H1 (cell line): Measurements from ENCODE around the gene RASGEF1C. TPM values are rescaled to one million over a fixed set of nuclear protein-coding genes. Genes with fewer than 3 reads are reported as not detected.

Experiments used
- CTCF ChIA-PET: fragments of 300-600 bp; sonication (Branson Sonifier 250); formaldehyde crosslinking; loops from one replicate; lab custom pipeline; 2021; ENCODE audit not compliant: partially characterized antibody; lab: Charles Lee
- POLR2A ChIA-PET: fragments of 300-600 bp; sonication (Branson Sonifier 250); formaldehyde crosslinking; loops from one replicate; lab custom pipeline; 2021; ENCODE audit warnings: inconsistent platforms; ENCODE audit not compliant: partially characterized antibody; lab: Charles Lee
- DNase-seq, 2 experiments: peaks; one replicate each; pipeline versions ENCODE4 v3.0.0 to v3.0.0-alpha.2; 2010 to 2022; ENCODE audit warnings: low spot score in 2 of 2, low read depth in 1 of 2, mixed read lengths in 1 of 2
- FAIRE-seq: peaks from 2 replicates; lab custom pipeline; 2011; peaks lifted over from hg19 to GRCh38; lab: Jason Lieb, UNC
- H2AFZ ChIP-seq: 2 replicates; pipeline ENCODE4 v1.8.1; 2012; ENCODE audit warnings: low read length, inconsistent platforms
- H2AK5ac ChIP-seq: 2 replicates; pipeline ENCODE4 v1.6.1; 2013; ENCODE audit warnings: low read depth, low read length
- H2BK120ac ChIP-seq: replicated peaks from 2 replicates; pipeline ENCODE3; 2013; ENCODE audit warnings: low read depth, low read length, inconsistent platforms
- H2BK12ac ChIP-seq: 2 replicates; pipeline ENCODE4 v1.6.1; 2013; ENCODE audit warnings: low read depth, low read length
- H2BK15ac ChIP-seq: 2 replicates; pipeline ENCODE4 v1.6.1; 2013; ENCODE audit warnings: low read length
- H2BK20ac ChIP-seq: 2 replicates; pipeline ENCODE4 v1.6.1; 2013; ENCODE audit warnings: low read length
- H2BK5ac ChIP-seq: 2 replicates; pipeline ENCODE4 v1.6.1; 2013; ENCODE audit warnings: low read depth, low read length
- H3K14ac ChIP-seq: 2 replicates; pipeline ENCODE4 v1.6.1; 2013; ENCODE audit warnings: inconsistent platforms; ENCODE audit not compliant: insufficient read length
- H3K18ac ChIP-seq: 2 replicates; pipeline ENCODE4 v1.6.1; 2013; ENCODE audit warnings: low read length; ENCODE audit errors: extremely low read depth
- H3K23ac ChIP-seq: 2 replicates; pipeline ENCODE4 v1.6.1; 2013; ENCODE audit warnings: inconsistent platforms; ENCODE audit not compliant: insufficient read length
- H3K23me2 ChIP-seq: 2 replicates; pipeline ENCODE4 v1.6.1; 2013; ENCODE audit warnings: low read depth, low read length
- H3K27ac ChIP-seq: 2 replicates; pipeline ENCODE4 v1.6.1; 2011; ENCODE audit warnings: low read depth, low read length, inconsistent platforms
- H3K27me3 ChIP-seq, 4 experiments: replicated peaks in 1 of 4; 1 replicate in 1 of 4; 2 replicates in 3 of 4; pipeline versions ENCODE4 v1.6.1 to v1.8.1; 2011 to 2013; ENCODE audit warnings: low read length in 3 of 4, mild to moderate bottlenecking in 3 of 4, inconsistent platforms in 2 of 4, mixed read lengths in 2 of 4, moderate library complexity in 1 of 4; ENCODE audit not compliant: control insufficient read depth in 3 of 4, insufficient read depth in 3 of 4; ENCODE audit errors: extremely low read depth in 1 of 4
- H3K36me3 ChIP-seq, 4 experiments: 2 replicates each; pipeline versions ENCODE4 v1.6.1 to v1.8.1; 2011 to 2013; ENCODE audit warnings: mild to moderate bottlenecking in 4 of 4, low read length in 3 of 4, moderate library complexity in 2 of 4, control low read depth in 1 of 4, inconsistent platforms in 1 of 4; ENCODE audit not compliant: insufficient read depth in 4 of 4, control insufficient read depth in 2 of 4
- H3K4ac ChIP-seq: replicated peaks from 2 replicates; pipeline ENCODE3; 2013; ENCODE audit warnings: low read length, low read depth, mixed read lengths, inconsistent platforms; ENCODE audit not compliant: insufficient read length
- H3K4me1 ChIP-seq, 4 experiments: replicated peaks in 1 of 4; 1 replicate in 1 of 4; 2 replicates in 3 of 4; pipeline versions ENCODE4 v1.6.1 to v1.8.1; 2011 to 2013; ENCODE audit warnings: low read length in 3 of 4, inconsistent platforms in 2 of 4, mixed read lengths in 1 of 4; ENCODE audit not compliant: insufficient read depth in 4 of 4, control insufficient read depth in 3 of 4
- H3K4me2 ChIP-seq, 2 experiments: 2 replicates each; pipeline versions ENCODE4 v1.6.1 to v1.8.1; 2011 to 2013; ENCODE audit warnings: low read depth in 2 of 2, low read length in 2 of 2, control low read depth in 1 of 2, inconsistent platforms in 1 of 2, mild to moderate bottlenecking in 1 of 2; ENCODE audit not compliant: insufficient read depth in 1 of 2
- H3K4me3 ChIP-seq, 4 experiments: fragments of 200-600, 300-600 bp in 1 of 4; sonication (generic), shearing (Covaris generic), sonication (Bioruptor Twin) in 1 of 4; 2 replicates each; pipeline versions ENCODE4 v1.5.1 to v1.8.1; 2011 to 2016; ENCODE audit warnings: low read length in 4 of 4, low read depth in 3 of 4, control low read depth in 2 of 4, inconsistent platforms in 2 of 4, mild to moderate bottlenecking in 2 of 4, mixed read lengths in 1 of 4, moderate library complexity in 1 of 4; ENCODE audit not compliant: insufficient read depth in 2 of 4; ENCODE audit errors: extremely low read depth in 1 of 4
- H3K56ac ChIP-seq: replicated peaks from 2 replicates; pipeline ENCODE3; 2013; ENCODE audit warnings: low read depth, mild to moderate bottlenecking, mixed read lengths, low read length, inconsistent platforms; ENCODE audit not compliant: insufficient read length
- H3K79me1 ChIP-seq: 2 replicates; pipeline ENCODE4 v1.6.1; 2013; ENCODE audit warnings: low read depth, low read length, control low read depth
- H3K79me2 ChIP-seq, 2 experiments: 2 replicates each; pipeline versions ENCODE4 v1.6.1 to v1.8.1; 2012 to 2013; ENCODE audit warnings: low read length in 2 of 2, mild to moderate bottlenecking in 2 of 2, inconsistent platforms in 1 of 2; ENCODE audit not compliant: insufficient read depth in 2 of 2, control insufficient read depth in 1 of 2
- H3K9ac ChIP-seq, 4 experiments: replicated peaks in 1 of 4; 1 replicate in 1 of 4; 2 replicates in 3 of 4; pipeline versions ENCODE4 v1.6.1 to v1.8.1; 2011 to 2013; ENCODE audit warnings: low read depth in 3 of 4, low read length in 3 of 4, control low read depth in 2 of 4, mild to moderate bottlenecking in 2 of 4, moderate library complexity in 2 of 4, inconsistent platforms in 1 of 4; ENCODE audit errors: extremely low read depth in 1 of 4
- H3K9me3 ChIP-seq, 2 experiments: 2 replicates each; pipeline versions ENCODE4 v1.6.1 to v1.8.1; 2012 to 2013; ENCODE audit warnings: mild to moderate bottlenecking in 2 of 2, moderate library complexity in 2 of 2, control low read depth in 1 of 2, inconsistent platforms in 1 of 2, low read depth in 1 of 2, low read length in 1 of 2, mixed read lengths in 1 of 2; ENCODE audit not compliant: insufficient read depth in 2 of 2
- H4K20me1 ChIP-seq, 2 experiments: replicated peaks in 1 of 2; 2 replicates each; pipeline versions ENCODE3 to v1.8.1; 2011 to 2013; ENCODE audit warnings: inconsistent platforms in 2 of 2, low read length in 2 of 2, mild to moderate bottlenecking in 1 of 2; ENCODE audit not compliant: insufficient read depth in 2 of 2, control insufficient read depth in 1 of 2
- H4K5ac ChIP-seq: 2 replicates; pipeline ENCODE4 v1.6.1; 2013; ENCODE audit warnings: low read length, low read depth, mixed read lengths, inconsistent platforms; ENCODE audit not compliant: insufficient read length
- H4K8ac ChIP-seq: 2 replicates; pipeline ENCODE4 v1.8.0; 2013; ENCODE audit warnings: mild to moderate bottlenecking, moderate library complexity, low read length, inconsistent platforms; ENCODE audit not compliant: insufficient read depth; ENCODE audit errors: extremely low read depth
- H4K91ac ChIP-seq: replicated peaks from 2 replicates; pipeline ENCODE3; 2013; ENCODE audit warnings: low read length, mixed read lengths, inconsistent platforms; ENCODE audit not compliant: insufficient read length
- BCL11A ChIP-seq, 2 experiments: IDR thresholded peaks; one replicate each; pipeline ENCODE4 v1.6.1; 2011; ENCODE audit warnings: low read depth in 2 of 2, low read length in 2 of 2, mild to moderate bottlenecking in 2 of 2
- CTBP2 ChIP-seq: IDR thresholded peaks from 2 replicates; pipeline ENCODE4 v1.7.0; 2011; ENCODE audit warnings: borderline replicate concordance, mild to moderate bottlenecking, moderate library complexity, mixed read lengths, low read length; ENCODE audit not compliant: insufficient read depth, insufficient read length
- EGR1 ChIP-seq: IDR thresholded peaks from 2 replicates; pipeline ENCODE4 v1.6.1; 2011; ENCODE audit warnings: low read depth, low read length, borderline replicate concordance
- HDAC6 ChIP-seq: IDR thresholded peaks from one replicate; pipeline ENCODE4 v1.7.1; 2012; ENCODE audit warnings: low read depth, mild to moderate bottlenecking, inconsistent platforms, low read length, moderate library complexity
- JUN ChIP-seq: IDR thresholded peaks from 2 replicates; pipeline ENCODE4 v1.6.1; 2011; ENCODE audit warnings: low read depth, mild to moderate bottlenecking, improper control_type of control experiment, low read length
- MAFK ChIP-seq: IDR thresholded peaks from 2 replicates; pipeline ENCODE4 v1.6.1; 2012; ENCODE audit warnings: low read depth, mild to moderate bottlenecking, improper control_type of control experiment, low read length
- POLR2A ChIP-seq, 2 experiments: IDR thresholded peaks; 1 replicate in 1 of 2; 2 replicates in 1 of 2; pipeline ENCODE4 v1.6.1; 2011; ENCODE audit warnings: low read depth in 2 of 2, low read length in 2 of 2, mild to moderate bottlenecking in 2 of 2; ENCODE audit errors: control extremely low read depth in 1 of 2
- RBBP5 ChIP-seq: IDR thresholded peaks from 2 replicates; pipeline ENCODE4 v1.7.1; 2012; ENCODE audit warnings: low read depth, mild to moderate bottlenecking, inconsistent platforms, low read length, moderate library complexity, borderline replicate concordance
- RXRA ChIP-seq: IDR thresholded peaks from 2 replicates; pipeline ENCODE4 v1.6.1; 2011; ENCODE audit warnings: low read depth, mild to moderate bottlenecking, low read length, moderate library complexity; ENCODE audit not compliant: insufficient read depth
- SAP30 ChIP-seq: fragments of 300-600 bp; sonication (generic); IDR thresholded peaks from 2 replicates; pipeline ENCODE4 v1.7.1; 2012; ENCODE audit warnings: low read length, moderate library complexity, mild to moderate bottlenecking, inconsistent platforms; ENCODE audit not compliant: insufficient read depth, insufficient replicate concordance
- SP2 ChIP-seq: IDR thresholded peaks from 2 replicates; pipeline ENCODE4 v1.6.1; 2012; ENCODE audit warnings: mild to moderate bottlenecking, low read length, inconsistent platforms
- ZNF274 ChIP-seq: IDR thresholded peaks from 2 replicates; pipeline ENCODE4 v1.7.0; 2012; ENCODE audit warnings: low read length, borderline replicate concordance; ENCODE audit errors: extremely low read depth
- WGBS, 2 experiments: shearing (Covaris generic) in 1 of 2; methylation state at CpG; one replicate each; pipeline versions ENCODE4 v1.1.6 to v1.1.7; 2013 to 2015; ENCODE audit warnings: low lambda C conversion rate in 2 of 2, mixed read lengths in 2 of 2, inconsistent platforms in 1 of 2, low coverage in 1 of 2, missing lambda C conversion rate in 1 of 2; ENCODE audit not compliant: insufficient replicate concordance in 2 of 2, insufficient coverage in 1 of 2, insufficient read length in 1 of 2; ENCODE audit errors: extremely low coverage in 1 of 2, missing lambda C conversion rate in 1 of 2; 5-methylcytosine and 5-hydroxymethylcytosine counted together
- polyA plus RNA-seq, 7 experiments: library from polyadenylated mRNA; depleted of rRNA in 3 of 7; stranded (reverse) in 5 of 7; unstranded in 2 of 7; fragments of >200 nt in 5 of 7; fragments of 200-250 nt in 2 of 7; gene quantifications; 1 replicate in 5 of 7; 2 replicates in 1 of 7; 4 replicates in 1 of 7; pipeline versions ENCODE4 v1.2.1 to v1.2.3, GENCODE V29; 2011 to 2013; ENCODE audit warnings: missing spikeins in 2 of 7, mixed read lengths in 2 of 7
- total RNA-seq: library from RNA; stranded (reverse); fragmentation: NEBNext Ultra II Directional; extraction: Animal tissue kit (Norgen Biotek cat#: 25700); gene quantifications from 2 replicates; pipeline ENCODE4 v1.2.1, GENCODE V29; 2021

RASGEF1C gene
- total and polyA plus RNA-seq, 2 of the 8 experiments (the other 6 are each of a cell fraction or from before 2014, with no cell fraction given), result 0.26 to 0.61 TPM

DNA sequence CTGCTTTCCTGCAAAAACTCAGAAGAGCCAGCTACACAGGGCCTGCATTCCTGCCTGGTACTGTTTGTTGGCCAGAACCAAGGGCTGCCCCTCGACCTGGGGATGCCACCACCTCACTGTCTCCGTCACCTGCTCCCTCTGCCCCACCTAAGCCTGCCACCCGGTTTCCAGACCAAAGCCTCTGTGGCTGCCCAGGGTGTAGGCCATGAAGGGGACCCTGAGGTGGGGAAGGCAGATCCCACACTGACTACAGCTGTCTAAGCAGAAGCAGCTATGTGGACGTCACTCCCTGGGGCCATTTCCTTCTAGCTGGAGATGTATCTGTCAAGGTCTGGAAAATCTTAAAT lies 35.8 kb downstream of the RASGEF1C start:
- no peak overlapping the region for H3K18ac ChIP-seq
- H2AFZ ChIP-seq, result no peak overlapping the region
- no peaks in the 10 kb centered on the region for H4K20me1 ChIP-seq
- no peak overlapping the region for H2BK20ac ChIP-seq
- no peak overlapping the region for H2BK12ac ChIP-seq
- POLR2A ChIA-PET, result no interaction called here
- H2BK15ac ChIP-seq, result no peak overlapping the region
- H3K36me3 ChIP-seq, result no peaks in the 10 kb centered on the region
- no peak overlapping the region for H2BK120ac ChIP-seq
- no peak overlapping the region for H3K23ac ChIP-seq
- no peak for TF ChIP-seq JUN
- TF ChIP-seq BCL11A (IDR thresholded peaks at IDR 0.05; ENCODE audit: low read depth in 2 of 2, low read length in 2 of 2), result no peak
- TF ChIP-seq POLR2A (IDR thresholded peaks at IDR 0.05; ENCODE audit: control extremely low read depth in 1 of 2, low read depth in 2 of 2, low read length in 2 of 2), result no peak
- no peak for TF ChIP-seq EGR1
- TF ChIP-seq MAFK, result no peak
- TF ChIP-seq CTBP2, result no peak
- TF ChIP-seq HDAC6, result no peak
- TF ChIP-seq ZNF274, result no peak
- TF ChIP-seq SP2, result no peak
- TF ChIP-seq RXRA, result no peak
- no peak for TF ChIP-seq RBBP5
- no peak for TF ChIP-seq SAP30
- H3K4me3 ChIP-seq, result no peak overlapping the region
- H3K4me2 ChIP-seq, result no peak overlapping the region
- no peak overlapping the region for H4K91ac ChIP-seq
- no peak overlapping the region for H3K4ac ChIP-seq
- CTCF ChIA-PET, result interaction anchor here (0.6 to 1.2 kb wide), 4 partner anchors 28 to 1704 kb away, joined by 3 to 4 read pairs (median 4); no protein-coding TSS in a partner anchor
- H3K9me3 ChIP-seq, result no peaks in the 10 kb centered on the region
- H3K27ac ChIP-seq, result no peak overlapping the region
- no peak overlapping the region for H3K14ac ChIP-seq
- H4K8ac ChIP-seq, result no peak overlapping the region
- H3K4me1 ChIP-seq, result peaks cover 0 to 5% (median under 1%) of the 10 kb centered on the region in 4 experiments; a peak in 1 of 7 replicates
- H2BK5ac ChIP-seq, result no peak overlapping the region
- H3K79me1 ChIP-seq, result no peaks in the 10 kb centered on the region
- no peak overlapping the region for H4K5ac ChIP-seq
- no peak for DNase-seq
- H3K56ac ChIP-seq, result no peak overlapping the region
- H2AK5ac ChIP-seq, result no peak overlapping the region
- 90% methylated on average over 4 of the region's 4 CpGs; no CpG with 5 or more reads in 1 of the 2 experiments for WGBS, 2 experiments
- no peaks in the 10 kb centered on the region for H3K27me3 ChIP-seq
- no peaks in the 10 kb centered on the region for H3K79me2 ChIP-seq
- no peak for FAIRE-seq
- no peaks in the 10 kb centered on the region for H3K23me2 ChIP-seq
- no peak overlapping the region for H3K9ac ChIP-seq
